Measurements from ENCODE around the gene SSBP3.

GRCh38 chr1:54326543-54327385 lies 79.4 kb downstream of the SSBP3 start:
- TF ChIP-seq POLR2A (IDR thresholded peaks at IDR 0.05; ENCODE audit: low read depth, low read length), result no peak
- TF ChIP-seq POLR2AphosphoS5 (IDR thresholded peaks at IDR 0.05; ENCODE audit: low read depth, low read length), result no peak
- TF ChIP-seq TAF1 (IDR thresholded peaks at IDR 0.05; ENCODE audit: low read depth, low read length), result no peak
- TF ChIP-seq SPI1 (IDR thresholded peaks at IDR 0.05; ENCODE audit: low read depth, low read length), result no peak
